Activated CD4-positive, CD25-positive, alpha-beta regulatory T cell (primary cell): ENCODE data around the gene BCAR1.
"Not testable (repeated sequence)": the region's sequence is repeated elsewhere in the genome, so short reads cannot be mapped to it uniquely, and the experiment has no call there.

Experiments used
- DNase-seq, 4 experiments: peaks; one replicate each; lab custom pipeline; 2025; lab: John Stamatoyannopoulos, UW

Gene BCAR1, protein sequence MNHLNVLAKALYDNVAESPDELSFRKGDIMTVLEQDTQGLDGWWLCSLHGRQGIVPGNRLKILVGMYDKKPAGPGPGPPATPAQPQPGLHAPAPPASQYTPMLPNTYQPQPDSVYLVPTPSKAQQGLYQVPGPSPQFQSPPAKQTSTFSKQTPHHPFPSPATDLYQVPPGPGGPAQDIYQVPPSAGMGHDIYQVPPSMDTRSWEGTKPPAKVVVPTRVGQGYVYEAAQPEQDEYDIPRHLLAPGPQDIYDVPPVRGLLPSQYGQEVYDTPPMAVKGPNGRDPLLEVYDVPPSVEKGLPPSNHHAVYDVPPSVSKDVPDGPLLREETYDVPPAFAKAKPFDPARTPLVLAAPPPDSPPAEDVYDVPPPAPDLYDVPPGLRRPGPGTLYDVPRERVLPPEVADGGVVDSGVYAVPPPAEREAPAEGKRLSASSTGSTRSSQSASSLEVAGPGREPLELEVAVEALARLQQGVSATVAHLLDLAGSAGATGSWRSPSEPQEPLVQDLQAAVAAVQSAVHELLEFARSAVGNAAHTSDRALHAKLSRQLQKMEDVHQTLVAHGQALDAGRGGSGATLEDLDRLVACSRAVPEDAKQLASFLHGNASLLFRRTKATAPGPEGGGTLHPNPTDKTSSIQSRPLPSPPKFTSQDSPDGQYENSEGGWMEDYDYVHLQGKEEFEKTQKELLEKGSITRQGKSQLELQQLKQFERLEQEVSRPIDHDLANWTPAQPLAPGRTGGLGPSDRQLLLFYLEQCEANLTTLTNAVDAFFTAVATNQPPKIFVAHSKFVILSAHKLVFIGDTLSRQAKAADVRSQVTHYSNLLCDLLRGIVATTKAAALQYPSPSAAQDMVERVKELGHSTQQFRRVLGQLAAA

GRCh38 chr16:75251280-75252048 lies at the start of gene BCAR1:
Gene BCAR1 (minus strand): TSS chr16:75251624. CDS start chr16:75251482, 142 bp downstream.
- no peak for DNase-seq

DNA sequence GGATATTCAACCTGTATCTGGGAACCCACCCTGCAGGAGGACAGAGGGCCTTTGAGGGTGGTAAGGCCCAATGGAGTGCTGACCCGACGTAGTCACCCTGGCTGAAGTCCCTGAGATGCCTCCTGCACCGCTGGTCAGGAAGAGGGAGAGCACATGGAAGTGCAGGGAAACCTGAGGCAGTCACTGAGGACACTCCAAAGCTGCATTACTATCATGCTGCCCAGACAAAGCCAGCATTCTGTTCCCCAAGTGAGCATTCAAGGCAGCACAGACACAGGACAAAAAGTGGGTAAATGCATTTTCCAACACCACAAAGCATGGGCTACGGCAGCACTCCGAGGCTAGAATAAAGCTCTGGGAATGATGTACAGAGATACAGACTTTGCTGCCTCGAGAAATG lies 46.8 kb upstream of the BCAR1 start:
- DNase-seq: no peak

DNA sequence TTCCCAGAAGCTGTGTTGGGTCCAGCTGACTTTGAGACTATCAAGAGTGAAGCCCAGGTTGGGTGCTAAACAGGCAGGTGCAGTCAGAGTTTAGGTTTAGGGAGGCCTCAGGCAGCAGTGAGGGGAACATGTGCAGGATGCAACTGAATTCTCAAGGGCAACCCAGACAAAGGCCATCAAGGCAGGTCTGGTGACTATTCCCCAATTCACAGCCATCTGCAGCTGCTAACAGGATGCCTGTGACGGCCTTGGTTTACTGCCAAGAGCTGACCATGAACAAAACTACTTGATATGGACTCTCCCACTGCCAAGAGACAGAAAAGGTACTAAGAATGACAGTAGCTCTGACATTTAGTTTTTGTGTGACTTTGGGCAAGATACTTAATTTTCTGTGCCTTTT lies 45.2 kb upstream of the BCAR1 start:
- DNase-seq: no peak

DNA sequence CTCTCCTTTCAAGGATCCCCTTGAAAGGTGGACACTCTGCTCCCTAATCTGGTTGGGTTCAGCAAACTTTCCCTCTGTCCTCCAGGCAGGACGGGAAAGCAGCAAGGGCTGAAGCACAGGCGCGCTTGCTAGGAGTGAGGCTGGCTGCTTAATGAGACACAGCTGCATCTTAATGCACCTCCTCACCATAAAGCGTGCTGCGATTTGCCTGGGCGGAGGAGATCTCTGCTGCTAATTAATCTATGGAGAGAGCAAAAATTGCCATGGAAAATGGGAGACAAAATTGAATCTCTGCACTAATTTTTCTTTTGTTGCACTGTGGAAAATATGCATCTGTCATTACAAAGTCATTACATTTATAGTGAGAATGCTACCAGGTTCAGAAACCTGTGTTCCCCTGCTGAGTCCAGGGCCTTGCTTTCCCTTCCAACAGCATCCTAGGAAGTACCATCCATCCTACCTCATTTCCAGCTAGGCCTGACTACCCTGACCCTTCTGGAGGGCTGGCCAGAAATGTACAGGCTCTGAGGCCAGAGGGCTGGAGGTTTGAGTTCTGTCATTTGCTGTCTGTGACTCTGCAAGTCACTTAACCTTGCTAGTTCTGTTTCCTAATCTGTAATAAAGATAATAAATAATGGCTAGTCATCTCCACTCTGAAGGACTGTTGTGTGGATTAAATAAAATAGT lies 43.5 kb upstream of the BCAR1 start:
- no peak for DNase-seq

DNA sequence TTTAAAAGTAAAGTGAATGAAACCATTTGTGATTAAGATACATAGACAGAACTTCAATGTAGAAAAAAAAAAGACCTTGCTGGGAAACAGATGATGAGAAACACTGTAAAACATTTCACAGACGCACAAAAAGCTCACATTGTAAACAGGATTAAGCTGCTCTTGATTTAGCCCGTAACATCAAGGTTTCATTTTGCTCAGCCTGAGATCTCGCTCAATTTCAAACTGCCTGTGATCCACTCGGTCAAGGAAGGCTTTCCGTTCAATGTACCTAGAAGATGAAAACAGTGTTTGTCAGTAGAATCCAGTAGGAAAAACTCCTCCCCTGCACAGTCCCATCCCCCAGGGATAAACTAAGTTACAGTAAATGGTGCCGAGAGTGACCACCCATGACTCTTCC lies 42.3 kb upstream of the BCAR1 start:
- no peak for DNase-seq

GRCh38 chr16:75293173-75293572 lies 41.7 kb upstream of the BCAR1 start:
- no peak for DNase-seq

GRCh38 chr16:75292691-75293090 lies 41.3 kb upstream of the BCAR1 start:
- no peak for DNase-seq

DNA sequence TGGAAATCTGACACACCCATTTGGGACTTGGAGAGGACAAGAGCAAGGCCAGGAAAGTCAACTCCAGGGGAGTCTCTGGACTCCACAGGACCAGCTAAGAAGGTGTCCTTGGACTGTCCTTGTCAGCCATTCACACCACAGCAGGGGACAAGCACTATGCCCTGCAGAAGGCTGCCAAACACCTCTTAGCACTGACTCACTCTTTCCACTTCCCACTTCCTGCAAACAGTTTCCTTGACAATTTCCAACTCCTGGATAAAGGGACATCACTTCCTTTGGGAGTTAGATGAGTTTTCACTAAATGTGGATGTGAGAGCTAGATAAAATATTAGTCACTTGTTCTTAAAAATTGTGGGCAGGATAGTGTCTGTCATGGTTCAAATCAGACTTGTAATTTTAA lies 37.8 kb upstream of the BCAR1 start:
- DNase-seq: no peak

- DNase-seq: no peak
Observed at GRCh38 chr16:75288596-75289120, 37.2 kb upstream of the BCAR1 start.

- no peak for DNase-seq
Observed at GRCh38 chr16:75288181-75288580, 36.8 kb upstream of the BCAR1 start.

DNA sequence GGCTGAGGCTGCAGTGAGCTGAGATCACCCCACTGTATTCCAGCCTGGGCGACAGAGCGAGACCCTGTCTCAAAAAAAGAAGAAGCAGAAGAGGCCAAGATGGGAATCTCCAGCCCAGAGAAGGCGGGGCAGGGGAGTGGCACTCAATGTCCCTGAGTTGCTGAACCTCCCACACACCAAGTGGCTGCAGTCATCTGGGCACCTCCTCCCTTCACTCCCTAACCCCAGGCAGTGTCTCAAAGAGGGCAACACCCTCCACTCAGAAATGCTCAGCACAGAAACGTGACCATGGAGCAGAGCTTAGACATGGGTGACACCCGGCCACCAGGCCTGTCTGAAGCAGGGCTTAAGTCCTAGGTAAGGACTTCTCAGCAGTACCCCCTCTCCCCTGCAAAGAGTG lies 36.3 kb upstream of the BCAR1 start:
- no peak for DNase-seq

DNA sequence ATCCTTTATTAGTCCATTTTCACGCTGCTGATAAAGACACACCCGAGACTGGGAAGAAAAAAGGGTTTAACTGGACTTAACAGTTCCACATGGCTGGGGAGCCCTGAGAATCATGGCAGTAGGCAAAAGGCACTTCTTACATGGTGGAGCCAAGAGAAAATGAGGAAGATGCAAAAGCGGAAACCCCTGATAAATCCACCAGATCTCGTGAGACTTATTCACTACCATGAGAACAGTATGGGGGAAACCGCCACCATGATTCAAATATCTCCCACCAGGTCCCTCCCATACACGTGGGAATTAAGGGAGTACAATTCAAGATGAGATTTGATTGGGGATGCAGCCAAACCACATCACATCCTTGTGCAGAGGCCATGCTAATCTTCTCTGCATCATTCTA lies 35.0 kb upstream of the BCAR1 start:
- no peak for DNase-seq

DNA sequence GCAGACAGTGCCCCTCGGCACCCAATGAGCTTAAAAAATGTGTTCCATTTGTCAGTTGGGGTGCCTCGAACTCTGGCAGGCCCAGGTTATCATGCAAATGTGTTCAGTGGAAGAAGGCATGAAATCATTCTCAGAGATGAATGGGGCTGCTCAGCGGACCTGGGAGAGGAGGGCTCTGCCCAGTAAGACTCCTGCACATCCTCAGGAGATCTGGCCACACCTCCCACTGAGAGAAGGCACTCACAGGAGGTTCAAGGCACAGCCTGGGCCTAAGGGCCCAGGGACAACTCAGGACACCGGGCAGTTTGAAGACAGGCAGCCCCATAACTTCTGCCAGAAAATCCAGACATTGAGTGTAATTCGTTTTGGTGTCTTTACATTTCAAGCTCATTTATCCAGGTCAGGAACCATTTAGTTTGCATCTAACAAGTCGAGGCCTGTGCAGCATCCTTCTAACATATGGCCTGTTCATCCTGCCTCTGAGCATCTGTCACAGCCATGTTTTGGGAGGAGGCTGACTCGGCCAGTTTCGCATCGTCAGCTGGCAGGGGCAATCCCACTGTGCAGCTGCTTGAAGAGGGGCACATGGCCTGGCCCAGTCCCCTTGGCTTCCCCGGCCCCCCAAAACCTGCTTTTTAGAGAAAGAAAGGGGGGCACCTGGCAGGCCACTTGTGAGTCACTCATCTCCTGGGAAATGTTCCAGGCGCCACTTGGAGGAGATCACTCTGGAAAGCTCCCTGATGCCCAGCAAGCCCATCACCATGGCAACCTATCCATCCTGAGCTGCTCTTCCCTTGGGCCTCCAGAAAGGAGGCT lies 31.2 kb upstream of the BCAR1 start:
- DNase-seq: no peak

DNA sequence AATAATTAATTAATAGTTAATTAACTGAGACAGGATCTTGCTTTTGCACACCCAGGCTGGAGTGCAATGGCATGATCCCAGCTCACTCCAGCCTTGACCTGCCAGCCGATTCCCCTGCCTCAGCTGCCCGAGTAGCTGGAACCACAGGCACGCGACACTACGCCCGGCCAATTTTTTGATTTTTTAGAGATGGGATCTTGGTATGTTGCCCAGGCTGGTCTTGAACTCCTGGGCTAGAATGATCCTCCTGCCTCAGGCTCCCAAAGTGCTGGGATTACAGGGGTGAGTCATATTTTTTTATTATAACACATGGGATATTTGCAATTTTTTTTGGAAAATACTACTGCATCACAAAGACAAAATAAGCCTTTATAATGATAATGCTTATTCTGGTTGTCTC lies 30.4 kb upstream of the BCAR1 start:
- no peak for DNase-seq

- DNase-seq: not testable (repeated sequence)
Observed at GRCh38 chr16:75281009-75281408, 29.6 kb upstream of the BCAR1 start.

- DNase-seq: no peak
Observed at GRCh38 chr16:75280331-75280804, 28.9 kb upstream of the BCAR1 start.

- no peak for DNase-seq
Observed at GRCh38 chr16:75279305-75279704, 27.9 kb upstream of the BCAR1 start.

GRCh38 chr16:75273054-75273925 lies 21.9 kb upstream of the BCAR1 start:
- DNase-seq: no peak

GRCh38 chr16:75272629-75273028 lies 21.2 kb upstream of the BCAR1 start:
- DNase-seq: not testable (repeated sequence)
